GM12874 (cell line): ENCODE measurements around the gene DNAJC5.

Source experiments
- TF ChIP-seq, protein P1 (sequence below): IDR thresholded peaks from 2 replicates; pipeline ENCODE4 v1.5.1; 2011; ENCODE audit warnings: low read depth, mild to moderate bottlenecking, control low read depth, low read length, moderate library complexity; ENCODE audit not compliant: insufficient read depth

DNAJC5 gene

DNA sequence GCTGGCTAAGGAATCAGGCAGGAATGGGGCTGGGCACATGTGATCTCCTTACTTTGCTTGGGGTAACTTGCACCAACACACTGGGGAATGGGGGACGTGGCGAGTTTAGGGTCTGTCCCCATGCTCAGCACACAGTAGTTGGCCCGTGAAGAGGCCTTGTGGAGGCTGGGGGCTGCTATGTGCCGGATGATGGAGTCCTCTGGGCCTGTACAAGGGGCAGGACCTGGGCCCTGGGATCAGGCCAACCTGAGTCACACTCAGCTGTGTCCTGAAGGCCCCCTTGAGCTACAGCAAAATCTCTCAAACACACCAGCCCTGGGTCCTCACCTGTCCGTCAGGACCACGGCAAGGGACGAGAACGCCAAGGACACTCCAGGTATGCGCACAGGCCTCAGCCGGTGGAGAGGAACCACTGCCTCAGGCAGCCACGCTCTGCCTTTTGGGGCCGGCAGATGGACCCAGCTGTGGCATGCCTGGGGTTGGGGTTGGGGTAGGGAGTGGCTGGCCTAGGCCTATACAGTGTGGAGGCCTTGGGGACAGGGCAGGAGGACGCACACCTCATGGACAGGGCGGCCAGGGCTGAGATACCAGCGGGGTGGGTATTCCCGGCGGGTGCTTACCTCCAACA is 50.2 kb downstream of the DNAJC5 start:
- TF ChIP-seq, protein P1, sequence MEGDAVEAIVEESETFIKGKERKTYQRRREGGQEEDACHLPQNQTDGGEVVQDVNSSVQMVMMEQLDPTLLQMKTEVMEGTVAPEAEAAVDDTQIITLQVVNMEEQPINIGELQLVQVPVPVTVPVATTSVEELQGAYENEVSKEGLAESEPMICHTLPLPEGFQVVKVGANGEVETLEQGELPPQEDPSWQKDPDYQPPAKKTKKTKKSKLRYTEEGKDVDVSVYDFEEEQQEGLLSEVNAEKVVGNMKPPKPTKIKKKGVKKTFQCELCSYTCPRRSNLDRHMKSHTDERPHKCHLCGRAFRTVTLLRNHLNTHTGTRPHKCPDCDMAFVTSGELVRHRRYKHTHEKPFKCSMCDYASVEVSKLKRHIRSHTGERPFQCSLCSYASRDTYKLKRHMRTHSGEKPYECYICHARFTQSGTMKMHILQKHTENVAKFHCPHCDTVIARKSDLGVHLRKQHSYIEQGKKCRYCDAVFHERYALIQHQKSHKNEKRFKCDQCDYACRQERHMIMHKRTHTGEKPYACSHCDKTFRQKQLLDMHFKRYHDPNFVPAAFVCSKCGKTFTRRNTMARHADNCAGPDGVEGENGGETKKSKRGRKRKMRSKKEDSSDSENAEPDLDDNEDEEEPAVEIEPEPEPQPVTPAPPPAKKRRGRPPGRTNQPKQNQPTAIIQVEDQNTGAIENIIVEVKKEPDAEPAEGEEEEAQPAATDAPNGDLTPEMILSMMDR: no peak

DNA sequence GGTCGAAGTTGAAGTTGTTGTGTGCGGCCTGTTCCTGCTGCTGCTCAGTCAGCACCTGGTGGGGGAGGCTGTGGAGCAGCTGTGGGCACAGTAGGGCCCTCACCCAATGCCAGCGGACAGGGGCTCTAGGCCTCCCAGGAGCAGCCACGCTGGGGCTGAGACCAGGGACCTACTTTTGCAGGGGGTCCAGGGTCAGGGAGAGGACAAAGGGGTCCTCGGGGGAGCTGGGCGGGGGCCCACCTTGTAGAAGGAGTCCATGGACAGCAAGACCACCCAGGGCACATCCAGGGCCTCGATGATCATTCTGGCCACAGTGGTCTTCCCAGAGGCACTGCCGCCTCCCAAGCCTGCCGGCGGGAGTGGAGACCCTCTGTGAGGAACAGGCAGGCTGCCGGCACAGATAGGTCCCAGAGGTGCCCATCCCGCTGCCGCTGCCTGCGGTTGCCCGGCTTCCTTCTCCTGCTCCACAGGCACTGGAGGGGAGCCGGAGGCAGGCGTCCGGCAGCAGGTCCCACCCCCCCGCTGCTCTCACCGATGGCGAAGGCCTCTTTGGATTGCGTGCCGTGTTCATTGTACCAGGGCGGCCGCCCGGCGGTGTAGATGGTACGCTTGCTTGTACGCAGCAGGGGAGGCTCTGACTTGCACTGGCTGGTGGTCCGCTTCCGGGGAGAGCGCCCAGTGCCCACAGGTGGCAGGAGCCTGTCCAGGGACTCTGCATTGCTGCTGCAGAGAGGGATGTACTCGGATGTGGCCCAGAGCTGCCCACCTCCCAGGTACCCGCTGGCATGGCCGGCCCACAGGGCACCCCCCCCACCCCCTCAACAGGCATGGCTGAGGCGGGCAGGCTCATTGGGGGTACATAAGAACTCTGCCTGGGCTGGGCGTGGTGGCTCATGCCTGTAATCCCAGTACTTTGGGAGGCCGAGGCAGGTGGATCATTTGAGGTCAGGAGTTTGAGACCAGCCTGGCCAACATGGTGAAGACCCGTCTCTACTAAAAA is 51.3 kb downstream of the DNAJC5 start:
- TF ChIP-seq, protein P1: no peak

DNA sequence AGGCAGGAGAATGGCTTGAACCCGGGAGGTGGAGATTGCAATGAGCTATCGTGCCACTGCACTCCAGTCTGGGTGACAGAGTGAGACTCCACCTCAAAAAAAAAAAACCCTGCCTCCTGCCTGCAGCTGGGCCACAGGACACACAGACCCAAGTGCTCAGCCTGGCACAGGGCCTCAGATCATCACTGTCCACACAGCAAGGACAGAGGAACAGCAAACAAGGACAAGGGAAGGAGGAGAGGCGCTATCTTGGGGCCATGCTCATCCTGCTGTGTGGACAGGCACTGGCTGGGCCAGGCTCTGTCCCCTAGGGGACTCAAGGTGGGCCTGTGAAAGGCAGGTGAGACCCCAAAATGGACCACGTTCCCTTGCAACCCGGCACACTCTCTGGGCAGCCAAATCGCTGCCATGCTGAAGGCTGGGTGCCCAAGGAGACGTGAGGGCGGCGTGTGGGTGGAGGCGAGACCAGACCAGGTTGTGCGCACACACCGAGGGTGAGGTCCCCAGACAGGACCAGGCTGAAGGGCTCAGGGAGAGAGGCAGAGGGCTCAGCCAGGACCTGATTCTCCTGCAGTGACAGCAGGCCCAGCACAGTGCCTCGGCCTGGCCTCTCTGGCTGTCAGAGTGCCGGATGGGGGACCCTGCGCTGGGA is 52.2 kb downstream of the DNAJC5 start:
- TF ChIP-seq, protein P1: no peak

DNA sequence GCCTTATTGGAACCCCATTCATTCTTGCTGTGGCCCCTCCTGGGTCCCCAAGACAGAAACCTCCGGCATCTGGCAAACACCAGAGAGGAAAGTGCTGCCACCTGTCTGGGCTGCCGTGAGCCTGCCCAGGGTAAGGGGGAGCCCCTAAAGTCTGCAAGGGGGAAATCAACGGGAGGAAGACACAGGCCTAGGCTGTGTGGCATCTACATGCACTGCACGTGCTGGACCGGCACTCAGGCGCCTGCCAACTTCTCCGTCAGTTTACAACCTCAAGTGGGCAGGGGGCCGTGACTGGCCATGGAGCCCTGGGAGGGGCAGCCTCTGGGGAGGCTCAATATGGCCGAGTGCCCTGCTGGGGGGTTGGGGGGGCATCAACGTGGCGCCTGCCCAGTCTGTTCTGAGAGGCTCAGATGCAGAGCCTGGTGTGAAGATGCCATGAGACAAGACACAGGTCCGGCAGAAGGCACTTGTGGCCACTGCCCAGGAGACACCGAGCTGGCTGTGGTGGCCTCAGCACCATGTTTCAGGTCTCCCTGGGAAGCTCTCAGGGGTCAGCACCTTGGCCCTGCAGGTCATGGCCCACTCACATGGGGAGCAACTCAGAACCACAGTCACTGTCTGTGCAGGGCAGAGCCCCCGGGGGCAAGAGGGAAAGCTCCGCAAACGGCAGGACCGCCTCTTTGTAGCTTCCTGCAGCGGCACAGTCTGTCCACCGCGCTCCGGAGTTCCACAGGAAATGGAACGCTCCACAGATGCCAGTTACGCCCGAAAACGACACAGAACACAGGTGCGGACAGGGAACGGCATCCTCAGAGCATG is 52.9 kb downstream of the DNAJC5 start:
- TF ChIP-seq, protein P1: no peak

DNA sequence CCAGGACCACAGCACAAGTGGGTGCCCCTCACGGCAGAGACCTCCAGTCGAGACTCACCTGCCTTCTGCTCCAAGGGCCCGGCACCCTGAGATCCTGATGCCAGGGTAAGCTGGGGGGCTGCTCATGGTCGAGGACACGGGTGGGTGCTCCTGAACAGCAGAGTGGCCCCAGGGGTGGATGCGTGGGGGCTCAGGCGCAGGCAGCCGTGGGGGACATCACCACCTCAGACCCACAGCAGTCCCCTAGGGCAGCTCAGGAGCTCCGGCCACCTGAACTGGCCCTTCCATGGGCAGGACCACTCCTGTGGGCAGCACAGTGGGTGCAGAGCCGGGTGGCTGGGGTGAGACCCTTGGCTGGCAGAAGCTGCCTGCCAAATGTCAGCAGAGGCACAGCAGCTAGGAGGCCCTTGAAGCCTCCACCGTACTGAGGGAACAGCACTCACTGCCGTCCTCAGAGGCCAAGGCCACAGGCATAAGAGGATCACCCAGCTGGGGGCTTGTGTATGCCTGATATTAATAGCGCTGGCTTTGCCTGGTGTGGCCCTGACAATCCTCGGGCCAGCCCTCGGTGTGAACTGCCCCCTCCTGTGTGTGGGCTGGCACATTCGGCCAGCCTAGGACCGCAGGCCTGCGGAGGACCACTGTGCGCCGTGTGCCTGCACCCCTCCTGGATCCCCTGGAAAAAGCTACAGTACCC is 55.9 kb downstream of the DNAJC5 start:
- TF ChIP-seq, protein P1: no peak

DNA sequence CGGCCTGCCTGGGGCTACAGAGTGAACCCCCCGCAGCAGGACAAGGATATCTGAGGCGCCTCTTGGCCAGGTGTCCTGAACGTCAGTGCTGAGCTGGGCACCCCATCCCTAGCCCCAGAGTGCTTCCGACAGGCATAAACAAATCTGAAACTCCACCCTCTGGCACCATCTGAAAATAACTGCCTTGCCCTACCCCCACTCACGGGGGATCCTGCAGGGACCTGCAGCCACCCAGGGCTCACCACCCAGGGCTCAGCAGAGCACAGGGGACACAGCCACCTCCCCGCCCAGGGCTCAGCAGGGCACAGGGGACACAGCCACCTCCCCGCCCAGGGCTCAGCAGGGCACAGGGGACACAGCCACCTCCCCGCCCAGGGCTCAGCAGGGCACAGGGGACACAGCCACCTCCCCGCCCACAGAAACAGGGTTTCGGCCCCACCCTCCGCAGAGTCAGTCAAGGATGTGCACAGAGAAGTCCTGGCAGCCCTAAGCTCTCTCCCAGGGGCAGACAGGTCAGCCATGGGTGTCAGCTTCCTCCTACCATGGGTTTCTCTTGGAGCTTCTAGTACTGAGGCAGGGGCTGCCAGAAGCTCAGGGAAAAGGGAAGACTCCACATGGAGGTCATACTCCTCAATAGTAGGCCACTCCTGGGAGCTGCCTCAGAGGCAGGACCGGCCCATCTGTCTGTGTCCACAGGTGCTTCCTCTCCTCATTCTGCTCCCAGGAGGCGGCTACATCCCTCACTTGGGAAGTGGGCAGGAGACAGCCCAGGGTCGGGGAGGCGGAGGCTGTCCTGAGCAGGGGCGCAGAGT is 56.7 kb downstream of the DNAJC5 start:
- TF ChIP-seq, protein P1: no peak
